Stimulated activated CD8-positive, alpha-beta memory T cell treated with anti-CD3 and anti-CD28 coated beads, Interleukin-12 subunit alpha, Interleukin-12 subunit beta, amount 100 ng/mL, for 4 hours (primary cell): Measurements from ENCODE around the gene EXOC6.

Experiments used
- DNase-seq: peaks from one replicate; pipeline ENCODE4 v3.0.0-alpha.2; 2020; ENCODE audit warnings: low read depth

The EXOC6 gene

DNA sequence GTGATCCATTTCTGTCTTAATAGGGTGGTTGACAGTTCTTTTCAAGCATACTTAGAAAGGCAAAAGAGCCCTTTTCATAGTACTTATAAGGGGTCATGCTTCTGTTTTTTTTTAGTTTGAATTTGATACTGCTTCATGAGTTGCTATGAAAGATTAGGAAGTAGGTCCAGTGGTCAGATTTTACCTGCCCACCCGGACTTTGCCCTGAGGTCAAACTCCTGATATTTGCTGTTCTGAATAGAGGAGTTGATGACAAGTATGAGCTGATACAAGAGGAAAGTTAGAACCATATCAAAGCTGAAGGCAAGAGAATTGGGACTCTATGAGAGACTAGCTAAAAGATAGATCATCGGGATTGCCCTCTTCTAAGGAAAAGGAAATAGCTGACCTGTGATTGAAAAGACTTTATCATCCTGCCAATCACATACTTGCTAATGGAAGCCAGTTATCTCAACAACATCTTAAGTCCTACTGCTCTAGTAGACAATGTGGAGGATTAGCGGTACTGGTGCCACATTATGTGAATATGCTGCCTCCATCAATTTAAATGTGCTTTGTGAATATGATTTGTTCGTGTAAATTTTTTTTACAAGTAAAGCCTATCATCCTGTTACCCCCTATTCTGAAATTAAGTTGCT, 174.8 kb downstream of the EXOC6 start:
- no peak for DNase-seq

DNA sequence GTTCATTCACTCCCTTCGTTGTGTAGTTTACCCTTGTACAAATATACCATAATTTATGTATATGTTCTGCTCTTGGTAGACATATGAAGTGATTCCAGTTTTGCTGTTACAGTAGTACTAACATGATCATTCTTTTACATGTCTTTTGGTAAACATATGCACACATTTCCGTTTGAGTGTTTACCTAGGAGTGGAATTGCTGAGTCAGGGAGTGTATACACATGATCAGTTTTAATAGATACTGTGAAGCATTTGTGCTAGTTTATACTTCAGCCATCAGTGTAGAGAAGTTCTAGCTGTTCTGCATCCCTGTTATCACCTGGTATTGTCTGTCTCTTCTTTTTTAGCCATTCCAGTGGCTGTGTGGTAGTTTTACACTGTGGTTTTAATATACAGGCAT, 177.8 kb downstream of the EXOC6 start:
- DNase-seq = no peak

DNA sequence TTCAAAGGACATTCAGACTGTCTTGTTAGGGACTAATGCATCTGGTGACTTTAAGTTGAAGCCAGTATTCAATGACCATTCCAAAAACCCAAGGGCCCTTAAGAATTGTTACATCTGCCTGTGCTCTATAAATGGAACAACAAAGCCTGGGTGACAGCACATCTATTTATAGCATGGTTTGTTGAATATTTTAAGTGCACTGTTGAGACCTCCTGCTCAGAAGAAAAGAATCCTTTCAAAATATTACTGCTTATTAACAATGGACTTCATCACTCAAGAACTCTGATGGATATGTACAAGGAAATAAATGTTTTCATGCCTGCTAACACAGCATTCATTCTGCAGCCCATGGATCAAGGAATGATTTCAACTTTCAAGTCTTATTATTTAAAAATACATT, 179.2 kb downstream of the EXOC6 start:
- no peak for DNase-seq

DNA sequence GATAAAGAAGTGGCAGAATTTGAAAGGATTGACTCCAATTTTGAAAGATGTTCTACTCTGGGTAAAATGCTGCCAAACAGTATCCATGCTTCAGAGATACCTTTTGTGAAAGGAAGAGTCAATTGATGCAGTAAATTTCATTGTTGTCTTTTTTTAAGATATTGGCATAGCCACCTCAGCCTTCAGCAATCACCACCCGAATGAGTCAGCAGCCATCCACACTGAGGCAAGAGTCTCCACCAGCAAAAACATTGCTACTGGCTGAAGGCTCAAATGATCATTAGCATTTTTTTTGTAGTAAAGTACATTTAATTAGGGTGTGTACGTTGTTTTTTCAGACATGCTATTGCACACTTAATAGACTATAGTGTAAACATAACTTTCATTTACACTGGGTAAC, 180.6 kb downstream of the EXOC6 start:
- DNase-seq = no peak

DNA sequence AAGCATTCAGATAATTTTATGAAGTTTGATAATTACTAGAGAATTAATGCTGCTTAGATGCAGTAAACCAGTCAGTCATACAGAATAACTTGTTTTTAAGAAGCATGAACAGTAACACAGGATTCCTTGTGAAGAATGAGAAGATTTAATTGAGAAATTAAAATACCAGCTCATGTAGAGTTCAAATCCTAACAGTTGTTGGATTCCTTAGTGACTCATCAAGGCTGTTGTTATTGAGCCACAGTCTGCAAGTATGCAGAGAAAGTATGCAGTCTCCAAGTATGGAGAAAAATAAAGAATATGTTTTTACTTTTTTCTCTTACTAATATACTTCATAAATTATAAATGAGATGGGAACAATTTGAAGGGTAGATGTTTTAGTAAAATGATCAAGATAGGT, 182.1 kb downstream of the EXOC6 start:
- DNase-seq = no peak

DNA sequence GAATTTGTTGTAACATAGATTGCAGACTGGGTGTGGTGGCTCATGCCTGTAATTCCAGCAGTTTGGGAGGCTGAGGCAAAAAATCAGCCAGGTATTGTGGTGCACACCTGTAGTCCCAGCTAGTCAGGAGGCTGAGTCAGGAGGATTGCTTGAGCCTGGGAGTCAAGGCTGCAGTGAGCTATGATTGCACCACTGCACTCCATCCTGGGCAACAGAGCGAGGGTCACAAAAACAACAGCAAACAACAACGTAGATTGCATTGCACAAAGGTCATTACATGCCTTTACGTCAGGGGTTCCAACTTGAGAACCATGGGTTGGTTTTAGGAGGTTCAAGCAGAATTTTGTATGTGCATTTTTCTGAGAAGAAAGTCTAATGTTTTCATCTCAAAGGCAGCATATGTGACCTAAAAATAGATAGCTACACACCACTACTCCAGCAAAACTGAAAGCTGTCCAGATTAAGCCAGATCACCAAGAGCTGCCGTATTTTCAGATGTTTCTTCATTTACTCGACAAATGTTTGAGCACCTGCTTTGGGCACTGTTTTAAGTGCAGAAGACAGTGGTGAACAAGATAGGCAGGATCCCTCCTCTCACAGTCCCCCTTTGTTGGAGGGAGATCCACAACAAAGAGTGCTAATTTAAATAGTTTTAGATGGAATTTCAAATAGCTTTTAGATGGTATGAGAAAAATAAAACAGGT, 183.9 kb downstream of the EXOC6 start:
- DNase-seq = no peak

DNA sequence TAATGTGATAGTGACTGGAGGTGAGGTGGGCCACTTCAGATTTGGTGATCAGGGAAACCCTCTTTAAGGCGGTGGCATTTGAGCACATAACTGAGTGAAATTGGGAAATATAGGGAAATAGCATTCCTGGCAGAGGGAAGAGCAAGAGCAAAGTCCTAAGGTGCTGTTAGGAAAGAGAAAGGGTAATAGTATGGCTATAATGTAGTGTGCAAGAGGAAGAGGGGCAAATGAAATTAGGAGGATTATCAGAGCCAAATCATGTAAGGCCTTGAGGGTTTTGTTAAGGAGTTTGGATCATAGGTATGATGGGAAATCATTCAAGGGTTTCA, 184.5 kb downstream of the EXOC6 start:
- no peak for DNase-seq

DNA sequence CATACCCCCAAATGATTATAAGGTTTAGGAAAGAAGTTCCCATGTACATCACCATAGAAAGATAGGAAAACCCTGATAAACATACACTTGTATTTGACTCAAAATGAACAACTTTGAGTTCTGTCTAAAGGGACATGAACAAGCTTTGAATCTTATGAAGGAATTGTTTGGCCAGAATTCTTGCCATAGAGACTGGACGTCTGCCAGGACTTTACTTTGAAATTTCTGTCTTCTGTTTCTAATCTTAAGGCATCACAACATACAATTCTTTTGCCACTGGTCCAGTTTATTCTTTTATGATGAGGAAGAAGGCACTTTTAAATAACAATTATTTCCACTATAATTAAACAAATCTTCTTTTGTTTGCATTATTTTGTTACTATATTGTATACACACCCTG, 186.1 kb downstream of the EXOC6 start:
- DNase-seq = no peak

DNA sequence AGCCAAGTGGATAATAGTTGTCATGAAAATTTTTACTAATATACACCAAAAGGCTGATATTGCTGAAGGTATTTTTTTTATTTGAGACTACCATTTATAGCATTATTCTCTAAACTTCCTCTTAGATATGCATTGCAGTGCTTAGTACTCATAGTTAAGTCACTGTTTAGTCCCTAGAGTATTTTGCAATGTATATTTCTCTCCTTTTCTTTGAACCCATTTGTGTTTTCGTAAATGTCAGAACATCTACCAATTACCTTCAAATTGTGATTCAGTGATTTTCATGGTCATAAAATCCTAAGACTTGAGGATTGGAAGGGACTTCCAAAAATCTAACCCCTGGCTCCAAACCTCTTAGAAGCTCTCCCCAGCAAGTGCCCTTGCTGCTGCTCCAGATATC, 190.8 kb downstream of the EXOC6 start:
- DNase-seq = no peak

DNA sequence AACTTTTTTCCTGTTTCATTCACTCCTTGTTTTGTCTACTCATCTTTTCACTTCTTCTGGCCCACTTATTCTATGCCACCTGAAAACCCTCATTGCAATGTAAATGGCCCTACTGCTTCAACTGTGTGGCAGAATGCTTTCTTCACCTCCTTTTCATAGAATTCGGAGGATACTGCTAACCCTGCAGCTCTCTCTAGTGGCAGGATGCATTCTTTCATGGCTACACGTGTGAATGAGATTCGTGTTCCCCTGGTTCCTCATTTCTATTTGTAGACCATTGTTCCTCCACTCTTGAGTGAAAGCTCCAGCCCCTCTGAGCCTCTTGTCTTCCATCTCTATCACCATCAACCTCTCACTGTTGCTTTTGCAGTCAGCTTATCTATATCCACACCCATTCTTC, 191.4 kb downstream of the EXOC6 start:
- DNase-seq = no peak

DNA sequence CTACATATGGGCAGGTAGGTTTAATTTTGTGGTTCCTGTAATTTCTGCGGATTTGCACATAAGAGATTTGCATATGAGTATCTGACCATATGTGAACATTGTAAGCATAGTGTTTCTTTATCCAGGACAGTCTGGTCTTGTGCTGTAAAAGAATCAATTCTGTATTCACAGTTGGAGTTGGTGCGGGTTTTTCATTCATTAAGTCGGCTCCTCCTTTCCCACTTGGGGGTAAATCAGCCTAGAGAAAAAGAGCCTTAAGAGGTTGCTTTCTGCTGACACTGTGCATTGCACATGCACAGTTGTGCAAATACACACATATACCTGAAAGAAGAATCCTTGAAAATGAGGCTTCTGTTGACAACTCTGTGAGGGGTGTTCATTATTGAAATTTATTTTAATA, 206.2 kb downstream of the EXOC6 start:
- no peak for DNase-seq

DNA sequence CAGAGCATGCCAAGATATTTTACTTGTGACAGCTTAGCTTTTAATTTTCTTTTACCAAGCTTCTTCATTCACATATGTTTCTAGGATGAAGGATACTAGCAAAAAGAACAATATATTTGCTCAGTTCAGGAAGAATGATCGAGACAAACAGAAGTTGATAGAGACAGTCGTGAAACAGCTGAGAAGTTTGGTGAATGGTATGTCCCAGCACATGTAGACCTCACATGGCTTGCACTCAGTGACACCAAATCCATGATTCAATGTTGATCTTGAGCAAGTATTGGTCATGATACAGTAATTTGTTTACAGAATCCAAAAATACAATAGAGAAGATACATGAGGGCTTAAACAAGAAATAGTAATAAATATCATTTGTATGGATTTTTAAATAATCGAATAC, 209.8 kb downstream of the EXOC6 start:
- DNase-seq = no peak

DNA sequence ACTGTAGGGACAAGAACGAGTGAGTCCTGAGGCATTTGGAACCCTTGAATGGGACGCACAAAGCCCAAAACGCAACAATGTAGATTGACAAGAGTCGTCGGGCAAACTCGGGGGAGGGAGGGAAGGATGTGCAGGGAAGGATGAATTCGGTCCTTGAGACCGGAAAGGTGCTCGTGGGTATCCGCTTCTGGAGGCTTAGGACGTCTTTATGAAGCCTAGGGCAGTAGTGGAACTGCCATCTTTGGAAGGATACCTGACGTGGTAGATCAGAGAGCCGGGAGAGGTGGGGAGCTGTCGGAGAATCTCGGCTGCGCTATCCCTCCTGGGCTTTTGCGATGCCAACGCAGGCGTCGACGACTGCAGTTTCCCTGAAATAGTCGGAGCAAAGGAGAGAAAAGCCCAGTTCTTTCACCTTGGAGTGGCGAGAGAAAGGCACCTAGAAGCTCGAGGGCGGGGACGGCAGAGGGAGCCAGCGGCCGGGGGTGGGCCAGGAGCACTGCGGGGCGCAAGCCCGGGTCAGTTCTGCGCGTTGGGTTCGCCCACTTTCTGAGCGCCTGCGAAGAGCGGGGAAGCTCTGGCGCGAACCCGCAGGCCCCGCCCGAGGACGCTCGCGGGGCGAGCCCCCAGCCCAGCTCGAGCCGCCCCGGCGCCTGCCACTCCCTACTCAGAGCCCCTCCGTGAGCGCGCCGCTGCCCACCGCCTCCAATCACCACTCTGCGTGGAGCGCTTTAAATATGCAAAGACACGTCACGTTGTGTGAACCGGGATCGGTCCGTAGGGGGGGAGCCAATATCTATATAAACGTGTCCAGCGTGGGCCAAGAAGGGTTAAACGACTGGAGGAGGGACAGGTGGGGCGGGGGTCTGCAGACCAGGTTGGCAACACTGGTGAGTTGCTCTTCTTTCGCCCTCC, 211.9 kb downstream of the EXOC6 start, which contains the start of gene CYP26C1:
Gene CYP26C1, plus strand, starts transcription at position 824 of the 912 bp plus-strand sequence. CDS start 466 bp downstream, outside the sequence.
- no peak for DNase-seq

DNA sequence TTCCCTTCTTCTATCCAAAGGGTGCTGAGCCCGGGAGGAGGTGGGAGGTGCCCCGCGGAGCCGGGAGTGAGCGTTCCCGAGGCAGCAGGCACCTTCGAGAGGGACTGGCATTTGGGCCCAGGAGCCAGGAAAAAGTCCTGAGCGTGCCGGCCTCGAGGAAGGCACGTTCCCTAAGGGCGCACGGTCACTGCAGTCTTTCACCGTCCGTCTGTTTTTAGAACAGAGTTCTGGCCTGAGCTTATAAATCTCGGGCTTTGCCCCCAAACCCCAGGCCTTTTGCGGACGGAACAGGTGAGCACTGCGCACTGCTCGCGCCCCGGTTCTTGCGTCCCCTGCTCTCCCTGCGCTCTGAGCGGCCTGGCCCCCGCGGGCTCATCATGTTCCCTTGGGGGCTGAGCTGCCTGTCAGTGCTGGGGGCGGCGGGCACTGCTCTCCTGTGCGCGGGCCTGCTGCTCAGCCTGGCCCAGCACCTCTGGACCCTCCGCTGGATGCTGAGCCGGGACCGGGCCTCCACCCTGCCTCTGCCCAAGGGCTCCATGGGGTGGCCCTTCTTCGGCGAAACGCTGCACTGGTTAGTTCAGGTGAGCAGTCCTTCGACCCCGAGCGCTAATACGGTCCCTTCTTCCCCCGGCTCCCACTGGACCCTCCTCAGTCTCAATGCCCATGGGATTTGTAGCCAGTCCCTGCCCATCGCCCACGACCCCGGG, 212.7 kb downstream of the EXOC6 start:
- no peak for DNase-seq

DNA sequence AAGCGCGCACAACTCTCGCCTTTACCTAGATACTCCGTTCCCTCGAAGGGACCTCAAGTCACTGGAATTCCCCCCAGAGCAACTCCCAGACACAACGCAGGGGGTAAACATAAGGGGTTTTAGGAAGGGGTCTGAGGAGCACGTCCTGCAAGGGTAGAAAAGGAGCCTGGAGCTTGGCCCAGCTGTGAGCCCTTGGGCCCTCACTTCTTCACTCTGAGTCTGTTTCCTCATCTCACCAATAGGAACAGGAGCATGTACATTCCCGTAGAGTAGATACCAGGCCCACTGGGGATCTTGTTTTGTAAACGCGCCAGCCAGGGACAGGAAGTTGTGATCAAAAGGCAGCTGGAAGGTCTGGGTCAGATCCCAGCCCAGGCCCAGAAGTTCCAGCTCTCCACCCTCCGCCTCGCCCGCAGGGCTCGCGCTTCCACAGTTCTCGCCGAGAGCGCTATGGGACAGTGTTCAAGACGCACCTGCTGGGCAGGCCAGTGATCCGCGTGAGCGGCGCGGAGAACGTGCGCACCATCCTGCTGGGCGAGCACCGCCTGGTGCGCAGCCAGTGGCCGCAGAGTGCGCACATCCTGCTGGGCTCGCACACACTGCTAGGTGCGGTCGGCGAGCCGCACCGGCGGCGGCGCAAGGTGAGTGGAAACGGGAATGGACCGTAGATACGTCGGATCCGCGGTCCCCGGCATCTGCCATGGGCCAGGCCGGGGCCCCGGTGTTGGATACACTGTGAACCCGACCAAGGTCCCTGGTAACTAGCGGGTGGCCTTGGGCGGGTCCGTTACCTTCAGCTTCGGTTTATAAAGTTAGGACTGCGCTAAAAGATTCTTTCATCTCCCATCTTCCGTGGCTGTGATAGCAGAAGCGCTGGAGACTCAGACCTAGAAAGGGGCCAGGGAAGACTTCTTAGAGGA, 213.5 kb downstream of the EXOC6 start:
- no peak for DNase-seq

DNA sequence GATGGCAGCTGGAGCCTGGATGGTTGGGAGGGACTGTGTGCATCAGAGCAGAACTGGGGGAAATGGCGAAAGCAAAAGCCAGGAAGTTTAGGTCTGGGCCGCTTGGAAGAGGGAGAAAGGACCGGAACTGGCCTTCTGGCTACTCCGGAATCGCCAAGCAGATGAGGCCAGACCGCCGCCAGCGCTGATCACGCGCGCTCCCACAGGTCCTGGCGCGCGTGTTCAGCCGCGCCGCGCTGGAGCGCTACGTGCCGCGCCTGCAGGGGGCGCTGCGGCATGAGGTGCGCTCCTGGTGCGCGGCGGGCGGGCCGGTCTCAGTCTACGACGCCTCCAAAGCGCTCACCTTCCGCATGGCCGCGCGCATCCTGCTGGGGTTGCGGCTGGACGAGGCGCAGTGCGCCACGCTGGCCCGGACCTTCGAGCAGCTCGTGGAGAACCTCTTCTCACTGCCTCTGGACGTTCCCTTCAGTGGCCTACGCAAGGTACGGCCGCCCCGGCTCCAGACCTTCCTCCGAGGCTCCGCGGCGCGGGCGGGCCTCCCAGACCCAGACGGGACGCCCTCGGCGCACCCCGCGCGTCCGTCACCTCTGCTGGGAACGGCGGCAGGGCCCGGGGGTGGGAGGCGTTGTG, 214.3 kb downstream of the EXOC6 start:
- no peak for DNase-seq

DNA sequence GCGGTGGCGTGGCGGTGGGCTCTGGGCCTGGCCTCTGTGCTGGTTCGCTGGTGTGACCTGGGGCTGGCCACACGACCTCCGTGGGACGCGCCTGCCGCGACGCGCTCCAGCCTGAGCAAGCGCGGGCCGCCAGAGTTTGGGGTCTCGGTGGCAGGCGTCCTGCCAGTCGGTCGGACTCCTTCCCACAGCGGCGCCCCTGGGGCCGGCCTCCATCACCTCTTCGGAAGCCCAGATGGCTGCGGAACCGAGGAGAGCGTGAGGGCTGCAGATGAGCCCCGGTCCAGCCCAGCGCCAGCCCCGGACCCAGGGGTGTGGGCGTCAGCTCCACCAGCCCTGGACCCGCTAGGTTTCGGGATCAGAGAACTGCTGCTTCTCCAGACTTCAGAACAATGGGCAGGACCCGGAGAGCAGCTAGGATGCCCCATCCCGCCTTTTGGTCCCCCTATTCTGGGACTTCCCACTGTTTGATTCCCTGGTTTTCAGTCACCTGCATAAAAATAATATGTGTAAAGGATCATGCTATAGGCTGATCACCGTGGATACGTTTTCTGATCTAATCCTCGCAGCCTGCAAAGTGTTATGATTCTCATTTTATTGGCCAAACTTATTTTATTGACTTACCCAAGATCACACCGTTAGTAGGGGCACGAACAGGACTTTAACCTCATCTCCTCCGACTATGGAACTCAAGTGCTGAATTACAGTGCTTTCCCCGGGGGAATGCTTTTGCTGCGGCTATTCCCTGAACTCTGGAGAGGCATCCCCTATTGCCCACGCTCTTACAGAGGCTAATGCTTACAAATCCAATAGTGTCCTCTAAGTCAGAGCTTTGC, 215.0 kb downstream of the EXOC6 start:
- no peak for DNase-seq

DNA sequence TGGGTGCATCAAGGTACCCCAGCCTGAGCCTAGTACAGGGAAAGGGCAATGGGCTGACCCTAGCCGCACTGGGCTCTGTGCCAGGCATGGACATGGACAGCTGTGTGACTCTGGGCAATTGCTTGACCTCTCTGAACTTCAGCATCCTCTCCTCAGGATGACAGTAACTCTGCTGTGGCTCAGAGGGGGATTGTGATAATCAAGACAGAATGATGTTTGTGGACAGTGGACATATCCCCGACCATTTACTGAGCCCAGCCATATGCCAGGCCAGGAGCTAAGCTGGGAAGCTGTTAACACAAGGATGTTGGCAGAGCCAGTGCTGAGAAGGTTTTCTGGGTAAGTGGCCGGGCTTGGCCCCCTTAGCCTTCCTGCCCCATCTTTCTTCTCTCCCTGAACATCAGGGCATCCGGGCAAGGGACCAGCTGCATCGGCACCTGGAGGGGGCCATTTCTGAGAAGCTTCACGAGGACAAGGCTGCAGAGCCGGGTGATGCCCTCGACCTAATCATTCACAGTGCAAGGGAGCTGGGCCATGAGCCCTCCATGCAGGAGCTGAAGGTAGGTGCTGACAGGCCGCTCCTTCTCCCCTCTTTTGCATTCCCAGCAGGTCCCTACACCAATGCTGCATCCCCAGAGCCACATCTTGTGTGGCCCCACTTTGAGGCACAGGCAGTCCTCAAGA, 215.8 kb downstream of the EXOC6 start:
- DNase-seq = no peak
